ENCODE results near the gene KRTAP10-2.

DNA sequence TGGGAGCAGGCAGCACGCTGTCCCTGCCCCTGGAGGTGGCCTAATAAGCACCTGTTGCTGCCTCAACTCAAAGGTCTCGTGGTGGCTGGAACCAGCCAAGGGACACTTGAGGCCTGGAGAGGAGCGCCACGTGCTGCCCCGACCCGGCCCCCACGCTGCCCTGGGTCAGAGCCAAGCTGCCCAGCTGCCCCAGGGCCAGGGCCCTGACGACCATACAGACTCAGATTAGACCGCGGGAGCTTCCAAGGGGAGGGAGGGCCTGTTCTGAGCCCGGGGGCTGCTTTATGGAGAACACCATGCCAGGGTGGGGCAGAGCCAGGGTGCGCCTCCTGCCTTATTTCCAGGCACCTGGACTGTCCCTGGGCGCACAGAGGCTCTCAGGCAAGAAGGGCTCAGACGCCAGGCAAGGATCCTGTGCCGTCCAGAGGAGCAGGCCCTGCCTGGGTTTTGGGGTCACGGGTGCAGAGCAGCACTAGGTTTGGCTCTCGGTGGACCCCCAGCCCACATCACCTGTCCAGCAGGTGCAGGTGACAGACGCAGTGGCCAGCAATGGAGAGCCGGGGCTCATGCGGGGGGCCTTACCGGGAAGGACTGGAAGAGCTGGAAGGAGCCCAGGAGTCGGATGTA lies 29.9 kb downstream of the KRTAP10-2 start:
- TF ChIP-seq ZZZ3 (IDR thresholded peaks at IDR 0.05) (no peak), ZNF766 (CRISPR knock-in tag; conservative IDR thresholded peaks at IDR 0.05) (no peak), ZBTB40 (IDR thresholded peaks at IDR 0.05) (no peak), ZBTB40 (CRISPR knock-in tag; IDR thresholded peaks at IDR 0.05) (no peak), ETS1 (conservative IDR thresholded peaks at IDR 0.05; ENCODE audit: control insufficient read depth, low read depth, low read length) (no peak)

Measured in K562 (cell line).